Fibroblast of peridontal ligament (primary cell): ENCODE results near the gene CSPG4.
"Not testable (repeated sequence)": the region's sequence is repeated elsewhere in the genome, so short reads cannot be mapped to it uniquely, and the experiment has no call there.

Source experiments
- DNase-seq: peaks from one replicate; pipeline ENCODE4 v3.0.0-alpha.2; 2010; ENCODE audit errors: extremely low read depth

Gene CSPG4

DNA sequence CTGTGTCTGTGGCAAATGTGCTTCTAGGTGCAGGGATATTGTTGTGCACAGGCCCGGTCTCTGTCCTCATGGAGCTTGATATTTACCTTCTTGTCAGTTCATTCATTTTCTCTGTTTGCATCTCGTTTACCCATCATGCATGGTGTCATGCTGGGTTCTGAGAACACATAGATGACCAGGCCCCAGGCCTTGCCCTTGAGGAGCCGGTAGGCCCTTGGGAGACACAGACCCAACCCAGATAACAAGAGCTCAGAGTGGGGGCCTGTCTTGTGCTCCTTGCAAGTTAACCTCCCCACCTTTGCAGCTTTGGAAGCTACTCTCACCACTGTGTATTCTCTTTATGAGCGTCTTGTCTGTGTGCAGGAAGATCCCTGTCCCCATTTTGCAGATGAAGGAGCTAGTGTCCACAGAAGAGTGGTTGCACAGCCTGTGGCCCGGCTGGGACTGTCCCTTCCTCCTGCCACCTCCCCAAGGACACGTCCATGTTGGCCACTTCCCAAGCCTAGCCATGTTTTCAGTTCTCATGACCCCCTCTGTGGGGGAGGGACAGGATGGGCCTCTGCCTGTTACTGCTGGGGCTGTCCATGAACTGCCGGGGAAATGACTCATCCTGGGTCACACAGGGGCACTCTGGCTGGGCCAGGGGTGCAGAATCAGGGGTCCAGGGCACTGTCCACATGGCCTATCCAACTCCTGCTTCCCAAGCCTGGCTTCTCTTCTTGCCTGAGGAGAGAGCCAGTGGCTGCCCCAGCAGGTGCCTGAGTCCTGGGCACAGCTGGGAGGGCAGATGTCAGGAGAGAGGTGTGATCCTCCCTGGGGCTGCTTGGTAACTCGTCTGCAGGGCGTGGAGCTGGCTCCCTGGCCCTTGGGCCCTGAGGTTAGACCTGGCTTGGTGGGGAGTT is 61.5 kb downstream of the CSPG4 start:
- DNase-seq, result no peak

DNA sequence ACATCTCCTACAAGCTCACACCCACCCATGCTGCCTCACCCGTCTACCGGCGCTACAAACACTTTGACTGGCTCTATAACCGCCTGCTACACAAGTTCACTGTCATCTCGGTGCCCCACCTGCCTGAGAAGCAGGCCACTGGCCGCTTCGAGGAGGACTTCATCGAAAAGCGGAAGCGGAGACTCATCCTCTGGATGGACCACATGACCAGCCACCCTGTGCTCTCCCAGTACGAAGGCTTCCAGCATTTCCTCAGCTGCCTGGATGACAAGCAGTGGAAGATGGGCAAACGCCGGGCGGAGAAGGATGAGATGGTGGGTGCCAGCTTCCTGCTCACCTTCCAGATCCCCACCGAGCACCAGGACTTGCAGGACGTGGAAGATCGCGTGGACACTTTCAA is 62.8 kb downstream of the CSPG4 start:
- DNase-seq, result no peak

GRCh38 chr15:75649045-75649761 is 63.4 kb downstream of the CSPG4 start:
- DNase-seq, result no peak

DNA sequence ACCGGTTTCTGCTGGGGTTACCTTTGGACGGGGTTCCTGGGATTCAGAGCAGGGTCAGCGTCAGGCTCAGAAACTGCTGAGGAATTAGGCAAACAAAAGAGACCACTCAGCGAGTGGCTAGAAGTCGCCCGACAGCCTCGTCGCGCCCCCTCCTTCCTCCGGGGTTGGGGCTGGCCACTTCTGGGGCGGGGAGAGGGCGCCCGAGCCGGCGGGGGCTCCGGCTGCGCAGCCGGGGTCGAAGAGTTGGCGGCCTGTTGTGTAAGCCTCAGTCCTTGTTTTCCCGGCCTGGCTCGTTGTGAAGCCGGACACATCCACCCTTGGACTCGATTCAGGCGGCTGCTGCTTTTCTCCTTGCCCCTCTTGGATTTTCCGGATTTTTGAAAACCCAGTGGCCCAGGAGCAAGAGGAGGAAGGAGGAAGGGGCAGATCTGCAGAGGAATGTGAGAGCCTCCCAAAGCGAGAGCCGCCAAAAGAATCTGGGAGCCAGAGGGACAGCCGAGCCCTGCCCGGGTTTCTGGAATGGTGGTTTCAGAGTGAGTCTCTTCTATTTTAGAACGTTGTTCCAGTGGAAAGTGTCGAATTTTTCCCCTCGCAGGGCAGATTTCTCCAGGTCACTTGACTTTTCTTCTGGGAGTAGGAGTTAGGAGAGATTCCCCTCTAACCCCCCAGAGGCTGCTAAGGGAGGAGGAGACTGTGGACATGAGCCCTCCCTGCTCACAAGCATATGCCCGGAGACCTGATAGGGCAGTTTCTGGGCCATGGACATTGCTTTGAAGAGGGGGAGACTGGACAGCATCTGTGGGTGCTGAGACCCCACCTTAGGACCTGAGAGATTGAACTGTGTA is 64.3 kb downstream of the CSPG4 start:
- DNase-seq, result peak; percentile 44

DNA sequence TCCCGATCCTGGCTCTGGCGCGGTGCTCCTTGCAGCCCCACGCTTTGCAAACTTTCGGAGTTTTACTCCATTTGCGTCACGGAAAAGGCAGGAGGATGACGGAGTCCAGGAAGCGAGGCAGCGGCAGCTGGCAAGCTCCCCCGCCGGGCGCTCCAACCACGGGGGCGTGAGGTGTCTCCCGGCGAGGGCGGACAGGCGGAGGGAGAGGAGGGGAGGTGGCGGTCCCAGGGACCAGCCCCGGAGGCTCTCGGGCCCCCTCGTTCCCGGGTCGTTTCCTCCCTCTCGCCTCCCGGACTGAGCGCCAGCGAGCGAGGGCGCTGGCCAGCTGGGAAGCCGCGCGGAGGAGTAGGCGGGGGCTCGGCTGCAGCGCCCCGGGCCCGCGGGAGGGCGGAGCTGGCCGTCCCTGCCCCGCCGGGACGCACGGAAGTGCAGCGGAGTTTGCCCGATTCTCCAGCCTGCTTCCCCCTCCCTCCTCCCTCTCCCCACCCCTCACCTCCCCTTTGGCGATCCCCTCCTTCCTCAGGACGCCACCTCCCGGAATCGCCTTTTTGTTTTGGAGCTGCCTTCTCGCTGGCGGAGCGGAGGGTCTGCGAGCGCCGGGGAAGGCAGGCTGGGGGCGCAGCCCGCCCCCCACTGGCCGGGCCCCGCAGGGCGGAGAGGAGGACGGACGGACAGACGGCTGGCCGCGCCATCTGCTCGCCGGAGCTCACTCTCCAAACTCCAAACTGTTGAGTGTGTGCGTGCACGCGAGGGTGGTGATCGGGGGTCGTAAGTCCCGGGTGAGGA is 65.1 kb downstream of the CSPG4 start, which contains the start of gene SNX33:
Gene SNX33 (plus strand): TSS at position 543 of the 786 bp plus-strand sequence. CDS start 1,191 bp downstream, outside the sequence.
- DNase-seq, result peak; percentile 84

DNA sequence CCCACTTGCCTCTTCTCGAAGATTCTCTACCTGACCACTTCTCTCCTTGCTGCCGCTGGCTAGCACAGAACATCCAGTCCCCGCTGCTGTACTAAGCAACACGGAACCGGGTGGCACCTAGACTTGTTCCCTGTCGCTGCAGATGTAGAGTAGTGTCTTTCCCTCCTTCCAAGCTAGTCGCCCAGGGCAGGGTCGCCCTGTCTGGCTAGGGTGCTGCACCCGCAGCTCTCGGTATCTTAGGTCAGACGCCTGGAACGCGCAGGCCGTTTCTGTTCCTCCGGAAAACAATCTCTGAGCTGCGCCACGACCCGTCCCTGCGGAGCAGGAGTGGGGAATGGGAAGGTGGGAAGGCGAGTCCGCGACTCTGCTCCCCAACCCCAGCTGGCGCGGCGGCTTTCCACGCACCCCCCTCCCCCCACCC is 65.7 kb downstream of the CSPG4 start:
- DNase-seq, result no peak

DNA sequence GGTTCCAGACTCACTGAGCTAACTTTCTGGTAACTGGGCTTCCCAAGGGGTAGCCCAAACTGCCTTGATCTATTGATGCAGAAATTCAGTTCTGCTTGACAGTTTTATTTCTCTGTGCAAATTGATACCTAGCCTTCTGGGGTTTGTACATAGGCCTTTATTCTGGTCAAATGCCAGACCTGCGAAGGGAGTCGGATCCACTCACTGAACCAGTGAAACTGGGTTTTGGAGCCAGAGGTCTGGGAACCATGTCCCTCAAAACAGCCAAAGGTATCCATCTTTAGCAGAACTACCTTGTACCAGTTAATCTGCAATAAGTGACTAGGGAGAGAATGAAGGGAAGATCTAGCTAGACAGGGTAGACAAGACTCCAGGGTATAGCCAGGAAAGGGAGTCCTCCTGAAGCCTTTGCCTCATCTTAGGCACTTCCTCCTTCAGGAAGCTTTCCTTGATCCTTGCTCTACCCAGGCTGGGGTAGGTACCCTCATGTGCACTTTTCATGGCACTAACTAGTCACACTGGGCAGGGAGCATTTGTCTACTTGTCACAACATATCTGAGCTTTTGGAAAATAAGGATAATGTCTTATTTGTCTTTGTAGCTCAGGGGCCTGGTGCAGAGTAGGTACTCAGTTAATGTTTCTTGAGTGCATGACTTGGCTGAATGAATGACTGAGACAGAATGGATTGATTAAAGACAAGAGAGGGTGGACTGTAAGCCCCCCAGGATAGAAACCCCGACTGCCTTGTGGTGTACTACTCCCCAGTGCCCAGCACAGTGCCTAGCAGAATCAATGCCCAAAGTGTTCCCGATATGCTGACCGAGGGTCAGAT is 66.3 kb downstream of the CSPG4 start:
- no peak for DNase-seq

DNA sequence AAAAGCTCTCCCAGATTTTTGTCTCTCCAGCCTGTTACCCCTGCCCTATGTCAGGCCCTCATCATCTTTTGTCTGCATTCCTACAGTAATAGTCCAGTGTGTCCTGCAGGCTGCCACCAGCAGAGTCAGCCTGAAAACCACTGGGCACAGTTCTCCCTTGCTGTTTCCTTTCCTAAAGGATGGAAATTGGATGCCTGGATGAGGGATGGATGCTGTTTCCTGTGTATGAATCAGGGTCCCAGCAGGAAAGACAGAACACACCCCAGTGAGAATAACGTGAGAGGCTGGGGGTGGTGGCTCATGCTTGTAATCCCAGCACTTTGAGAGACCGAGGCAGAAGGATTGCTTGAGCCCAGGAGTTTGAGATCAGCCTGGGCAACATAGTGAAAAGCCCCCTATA is 68.3 kb downstream of the CSPG4 start:
- no peak for DNase-seq

DNA sequence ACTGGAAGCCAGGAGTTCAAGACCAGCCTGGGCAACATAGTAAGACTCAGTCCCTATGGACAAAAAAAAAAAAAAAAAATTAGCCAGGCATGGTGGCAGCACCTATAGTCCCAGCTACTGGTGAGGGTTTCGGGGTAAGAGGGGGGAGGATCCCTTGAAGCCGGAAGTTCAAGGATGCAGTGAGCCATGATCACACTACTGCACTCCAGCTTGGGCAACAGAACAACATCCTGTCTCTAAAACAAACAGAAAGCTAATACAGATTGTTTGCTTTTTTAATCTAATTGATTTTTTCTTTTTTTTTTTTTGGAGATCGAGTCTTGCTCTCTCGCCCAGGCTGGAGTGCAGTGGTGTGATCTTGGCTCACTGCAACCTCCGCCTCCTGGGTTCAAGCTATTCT is 71.0 kb downstream of the CSPG4 start:
- no peak for DNase-seq

- no peak for DNase-seq
Observed at GRCh38 chr15:75641179-75641503, 71.5 kb downstream of the CSPG4 start.

GRCh38 chr15:75640483-75641178 is 72.0 kb downstream of the CSPG4 start:
- peak; percentile 69 for DNase-seq

DNA sequence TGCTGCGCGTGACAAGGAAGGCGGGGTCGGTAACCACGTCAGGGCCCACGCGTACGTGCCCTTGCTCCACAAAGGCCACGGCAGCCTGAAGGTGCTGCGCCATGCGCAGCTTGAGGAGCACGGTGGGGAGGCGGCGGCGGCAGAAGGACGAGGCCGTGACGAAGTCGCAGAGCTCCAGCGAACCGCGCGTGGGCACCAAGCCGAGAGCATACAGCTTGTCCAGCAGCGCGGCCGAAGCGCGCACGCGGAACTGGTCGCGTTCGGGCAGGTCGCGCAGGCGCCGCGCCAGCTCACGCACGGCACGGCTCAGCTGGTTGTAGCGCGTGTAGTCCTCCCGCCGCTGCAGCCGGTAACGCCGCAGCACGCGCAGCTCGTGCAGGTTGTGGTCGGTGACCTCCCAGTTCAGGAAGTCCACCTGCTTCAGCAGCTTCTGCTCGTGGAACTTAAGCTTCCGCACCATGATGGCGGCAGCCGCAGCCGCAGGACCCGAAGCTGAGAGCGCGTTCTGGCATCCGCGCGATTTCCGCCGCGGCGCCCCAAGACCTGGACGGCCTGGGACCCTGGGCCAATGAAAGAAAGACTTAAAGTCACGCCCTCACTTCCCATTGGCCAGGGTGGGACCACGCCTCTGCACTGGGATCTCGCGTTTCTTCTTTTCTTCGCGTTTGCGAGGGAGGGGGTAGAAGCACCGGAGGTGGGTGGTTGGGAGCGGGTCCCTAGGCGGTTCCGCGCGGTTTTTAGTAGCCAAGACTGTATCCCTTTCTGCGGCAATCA is 72.8 kb downstream of the CSPG4 start, which contains the start of gene IMP3:
Gene IMP3 (minus strand): TSS at position 516 of the 774 bp plus-strand sequence. CDS start 56 bp downstream, at position 460.
- peak; percentile 96 for DNase-seq

DNA sequence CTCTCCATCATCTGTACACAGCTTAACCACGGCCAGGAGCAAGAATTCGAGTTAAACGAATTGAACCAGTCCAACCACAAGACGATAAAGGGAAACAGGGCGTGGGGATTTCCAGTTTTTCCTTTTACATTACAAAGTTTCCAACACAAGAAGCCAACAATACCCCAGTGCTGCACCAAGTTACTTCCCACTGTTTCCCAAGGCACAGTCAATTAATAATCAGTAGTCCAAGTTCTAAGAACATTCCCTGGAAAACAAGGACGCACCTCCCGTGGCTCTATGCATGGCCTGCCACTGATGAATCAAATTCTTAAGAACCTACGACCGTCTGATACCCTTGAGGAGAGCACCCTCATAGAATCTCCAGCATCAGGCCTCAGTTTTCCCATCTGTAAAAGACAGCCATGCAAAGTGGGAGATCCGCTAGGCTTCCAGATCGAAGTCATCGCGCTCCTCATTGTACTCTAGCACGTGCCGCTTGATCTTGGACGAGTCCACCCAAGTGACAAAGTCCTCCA is 73.4 kb downstream of the CSPG4 start:
- no peak for DNase-seq

DNA sequence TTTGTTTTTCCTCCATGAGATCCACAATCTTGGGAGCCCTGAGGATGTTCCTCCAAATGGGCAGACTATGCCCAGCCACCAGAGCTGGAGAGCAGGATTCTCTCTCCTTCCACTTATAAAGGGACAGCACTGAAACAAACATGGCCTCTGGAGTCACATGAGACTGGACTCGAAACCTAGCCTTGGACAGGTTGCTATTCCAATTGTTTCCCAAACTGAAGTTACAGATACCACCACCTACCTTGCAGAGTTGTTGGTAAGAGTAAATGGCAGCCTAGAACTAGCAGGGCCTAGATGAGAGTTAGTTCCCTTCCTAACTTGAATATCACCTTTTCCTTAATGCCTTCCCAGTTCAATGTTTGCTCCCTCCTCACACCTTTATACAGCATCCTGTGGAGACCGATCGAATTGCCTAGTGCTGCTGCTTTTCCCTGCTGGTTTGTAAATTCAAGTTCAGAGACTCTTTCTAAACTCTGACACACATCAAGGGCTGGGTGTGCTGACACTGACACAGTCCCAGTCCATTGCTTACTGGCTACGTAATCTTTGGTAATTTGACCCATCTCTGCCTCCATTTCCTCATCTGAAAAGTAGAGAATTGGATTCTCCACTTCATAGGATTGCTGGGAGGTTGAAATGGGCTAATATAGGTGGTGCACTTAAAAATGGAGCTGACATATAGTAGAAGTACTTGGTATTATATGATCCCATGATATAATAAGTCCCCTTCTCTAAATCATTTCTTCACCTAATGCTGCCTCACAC is 75.2 kb downstream of the CSPG4 start:
- DNase-seq, result no peak

DNA sequence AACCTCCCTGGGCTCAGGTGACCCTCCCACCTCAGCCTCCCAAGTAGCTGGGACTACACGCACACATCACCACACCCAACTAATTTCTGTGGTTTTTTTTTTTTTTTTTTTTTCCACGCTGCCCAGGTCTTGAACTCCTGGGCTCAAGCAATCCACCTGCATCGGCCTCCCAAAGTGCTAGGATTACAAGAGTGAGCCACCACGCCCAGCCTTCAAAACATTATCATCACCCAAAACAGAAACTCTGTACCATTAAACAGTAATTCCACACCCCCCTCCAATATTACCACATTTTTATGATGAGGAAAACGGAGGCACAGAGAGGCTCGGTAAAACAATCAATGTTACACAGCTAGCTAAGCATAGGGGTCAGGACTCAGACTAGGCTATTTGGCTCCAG is 76.6 kb downstream of the CSPG4 start:
- DNase-seq, result no peak

- not testable (repeated sequence) for DNase-seq
Observed at GRCh38 chr15:75633922-75634321, 78.7 kb downstream of the CSPG4 start.

DNA sequence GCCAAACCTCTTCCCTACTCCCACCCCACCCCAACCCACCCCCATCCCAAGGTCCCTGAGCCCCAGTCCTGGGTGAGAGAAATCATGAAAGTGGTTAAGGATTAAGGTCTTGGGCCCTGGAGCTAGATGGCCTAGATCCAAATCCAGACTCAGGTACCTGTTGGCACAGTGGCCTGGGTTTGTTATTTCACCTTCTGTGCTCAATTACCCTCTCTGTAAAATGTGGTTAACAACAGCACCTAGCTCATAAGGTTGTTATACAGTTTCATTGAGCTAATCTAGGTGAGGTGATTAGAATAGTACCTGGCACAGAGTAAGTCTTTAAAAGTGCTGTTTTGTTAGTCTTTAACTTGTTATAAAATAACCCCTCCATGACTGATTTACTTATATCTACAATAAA is 80.7 kb downstream of the CSPG4 start:
- DNase-seq, result no peak
